LNCaP clone FGC (cell line): Measurements from ENCODE around the gene CCM2.

Source experiments
- DNase-seq: peaks from one replicate; pipeline ENCODE4 v3.0.0-alpha.2; 2011; ENCODE audit warnings: low read depth
- H3K4me3 ChIP-seq: 2 replicates; pipeline ENCODE4 v1.5.1; 2011; ENCODE audit warnings: mild to moderate bottlenecking, low read depth, low read length, control low read depth
- CTCF ChIP-seq: IDR thresholded peaks from 2 replicates; pipeline ENCODE4 v1.5.1; 2012; ENCODE audit warnings: mild to moderate bottlenecking; ENCODE audit not compliant: control insufficient read depth, insufficient read depth; ENCODE audit errors: extremely low read depth

CCM2 gene

DNA sequence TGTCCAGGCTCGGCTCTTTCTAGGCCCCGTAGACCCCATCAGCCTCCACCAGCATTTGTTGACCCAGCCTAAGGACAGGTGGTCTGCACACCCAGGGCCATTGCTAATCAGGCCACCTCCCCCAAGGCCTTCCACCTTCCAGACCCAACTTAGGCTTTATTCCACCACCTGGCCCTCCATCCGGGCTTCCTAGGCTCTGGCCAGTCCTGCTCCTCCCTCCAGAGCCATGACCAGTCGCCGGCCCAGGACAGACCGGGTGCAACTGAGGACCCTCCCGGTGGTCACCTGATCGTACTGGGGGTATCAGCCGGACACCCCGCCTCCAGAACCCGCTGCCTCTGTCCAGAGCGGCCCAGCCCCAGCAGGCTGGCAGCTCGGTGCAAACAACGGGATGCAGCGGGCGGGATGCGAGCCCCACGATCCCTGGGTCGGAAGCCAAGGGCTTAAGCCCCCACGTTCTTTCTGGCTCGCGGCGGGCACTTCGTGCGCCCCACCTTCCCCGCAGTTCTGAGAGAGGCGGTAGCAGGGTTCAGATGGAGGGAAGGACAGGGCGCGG is 88.2 kb downstream of the CCM2 start:
- H3K4me3 ChIP-seq: no peak overlapping the region
- DNase-seq: no peak
- TF ChIP-seq CTCF: no peak

DNA sequence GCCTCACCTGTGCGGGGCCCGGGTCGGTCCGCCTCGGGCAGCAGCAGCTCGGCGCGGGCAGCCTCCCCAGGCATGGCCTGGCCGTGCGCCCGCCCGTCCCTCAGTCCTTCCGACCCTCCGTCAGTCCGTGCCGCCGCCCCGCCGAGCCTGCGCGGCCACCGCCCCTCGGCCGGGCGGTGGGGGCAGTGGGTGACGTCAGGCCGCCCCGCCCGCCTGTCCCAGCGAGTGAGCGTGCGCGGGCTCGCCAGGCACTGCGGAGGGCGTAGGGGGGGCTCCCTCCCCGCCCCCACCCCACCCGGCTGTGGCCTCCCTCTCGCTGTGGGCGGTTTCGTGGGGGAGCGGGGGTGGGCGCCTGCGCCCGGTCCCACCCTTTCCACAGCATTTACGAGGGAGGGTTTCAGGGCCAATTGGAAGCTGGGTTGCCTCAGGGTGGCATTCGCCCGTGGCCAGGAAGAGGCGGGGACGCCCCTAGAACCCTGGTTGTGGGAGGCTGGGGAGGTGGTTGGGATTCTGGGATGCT is 88.9 kb downstream of the CCM2 start, which contains the start of gene NACAD:
NACAD (minus strand) TSS at position 149 of the 520 bp plus-strand sequence; CDS start at position 74, 75 bp downstream.
- DNase-seq: no peak
- no peak for TF ChIP-seq CTCF
- no peak within 1 kb of the TSS for H3K4me3 ChIP-seq

DNA sequence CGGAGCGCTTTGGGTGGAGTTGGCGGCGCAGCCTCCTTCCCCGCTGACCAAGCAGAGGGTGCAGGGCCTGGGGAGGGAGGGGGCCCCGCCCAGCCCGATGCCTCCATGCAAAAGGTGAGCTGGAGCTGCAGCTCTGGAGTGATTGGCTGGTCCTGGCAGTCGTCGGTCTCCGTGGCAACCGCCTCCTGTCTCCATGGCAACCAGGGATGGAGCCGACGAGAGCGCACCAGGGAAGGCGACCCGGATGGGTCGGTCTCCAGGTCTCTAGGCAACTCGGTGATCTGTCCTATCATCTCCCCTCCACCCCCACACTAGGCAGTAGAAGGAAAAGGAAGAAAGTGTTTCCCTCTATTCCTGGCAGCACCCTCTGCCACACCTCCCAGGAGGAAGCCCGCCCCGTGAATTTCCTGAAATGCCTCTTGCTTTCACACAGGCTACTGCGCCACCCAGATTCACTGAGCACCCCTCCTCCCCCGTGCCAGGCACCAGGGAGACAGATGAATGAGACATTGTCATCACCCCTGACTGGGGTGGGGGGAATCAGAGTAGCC is 89.4 kb downstream of the CCM2 start:
- no peak for TF ChIP-seq CTCF
- peak; percentile 6 for DNase-seq
- H3K4me3 ChIP-seq: no peak overlapping the region

DNA sequence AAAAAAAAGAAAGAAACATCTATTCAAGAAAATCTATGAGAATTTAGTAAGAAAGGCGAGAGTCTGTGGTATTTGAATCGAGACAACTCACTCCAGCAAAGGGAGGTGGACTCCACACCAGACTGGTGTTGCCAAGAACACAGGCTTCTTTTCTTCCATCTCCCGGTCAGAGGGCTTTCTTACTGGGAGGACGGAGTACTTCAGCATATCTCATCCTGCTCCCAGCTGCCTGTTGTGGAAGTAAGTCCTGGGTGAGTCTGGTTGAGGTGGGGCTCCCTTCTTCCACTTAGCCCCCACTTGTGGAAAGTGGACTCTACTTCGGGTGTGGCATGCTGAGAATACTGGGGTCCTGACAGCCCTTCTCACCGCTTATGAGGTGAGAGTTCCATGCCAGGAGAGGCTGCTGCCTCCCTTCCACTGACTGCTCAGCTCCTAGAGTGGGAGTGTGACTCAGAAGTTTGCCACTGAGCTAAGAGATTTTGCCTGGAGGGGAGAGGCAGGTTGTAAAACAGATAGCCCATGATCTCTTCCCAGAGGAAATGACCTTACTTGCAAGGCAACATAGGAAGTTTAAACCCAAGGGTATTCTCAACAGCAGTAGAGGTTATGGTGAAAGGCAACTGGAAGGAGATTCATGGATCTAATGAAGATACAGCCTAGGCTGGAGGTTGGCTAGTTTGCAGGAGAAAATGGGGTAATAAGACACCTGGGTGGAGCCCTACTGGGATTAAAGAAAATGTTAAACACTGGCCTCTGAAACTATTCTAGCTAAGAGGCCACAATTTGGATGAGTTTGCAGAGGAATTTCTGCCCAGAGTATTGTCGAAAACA is 92.3 kb downstream of the CCM2 start:
- H3K4me3 ChIP-seq: no peak overlapping the region
- DNase-seq: no peak
- TF ChIP-seq CTCF: no peak

GRCh38 chr7:45092931-45093235 is 92.9 kb downstream of the CCM2 start:
- no peak for TF ChIP-seq CTCF
- DNase-seq: no peak
- no peak overlapping the region for H3K4me3 ChIP-seq

- no peak for TF ChIP-seq CTCF
- no peak for DNase-seq
- no peak overlapping the region for H3K4me3 ChIP-seq
Observed at GRCh38 chr7:45098983-45099839, 99.2 kb downstream of the CCM2 start.
